HCT116 (cell line): ENCODE results near the gene OR4X1. TPM values are rescaled to one million over a fixed set of nuclear protein-coding genes. Genes with fewer than 3 reads are reported as not detected.

Source experiments
- ATAC-seq: fragments of 200-7000 bp; cut with Tn5 transposase; 2 replicates; pipeline ENCODE4 v1.9.1; 2020; ENCODE audit warnings: mild to moderate bottlenecking, moderate library complexity
- BruUV-seq: library from RNA; stranded (reverse); fragments of 400-500 nt; replicated peaks from 2 replicates; lab custom pipeline; 2021; lab: Mats Ljungman, UMichigan
- CTCF ChIA-PET: fragments of 300-600 bp; sonication (Branson Sonifier 250); formaldehyde crosslinking; loops from one replicate; lab custom pipeline; 2021; ENCODE audit warnings: antibody characterized with exemption; lab: Charles Lee
- POLR2A ChIA-PET: fragments of 300-600, 350-600 bp; sonication (Branson Sonifier 250); formaldehyde crosslinking; loops from one replicate; lab custom pipeline; 2021; ENCODE audit warnings: antibody characterized with exemption; lab: Charles Lee
- RAD21 ChIA-PET, 2 experiments: fragments of 300-600 bp; sonication (Branson Sonifier 250); formaldehyde crosslinking; loops; one replicate each; lab custom pipeline; 2023; ENCODE audit warnings: low total read pairs in 2 of 2; ENCODE audit not compliant: uncharacterized antibody in 2 of 2, unreplicated experiment in 2 of 2, low non-redundant PET in 1 of 2; lab: Charles Lee
- DNase-seq: peaks from one replicate; pipeline ENCODE4 v3.0.0-alpha.2; 2010; ENCODE audit warnings: low read depth, low spot score
- H2AFZ ChIP-seq: fragments of 200-600 bp; shearing (Covaris generic), sonication (generic); 2 replicates; pipeline ENCODE4 v1.6.1; 2017; ENCODE audit warnings: low read depth, mixed run types, mixed read lengths, antibody characterized with exemption, low read length; ENCODE audit not compliant: poor library complexity, severe bottlenecking
- H3K27ac ChIP-seq: 2 replicates; pipeline ENCODE4 v1.5.1; 2012; ENCODE audit warnings: low read depth, low read length
- H3K27me3 ChIP-seq: fragments of 200-600 bp; sonication (generic); 2 replicates; pipeline ENCODE4 v1.6.1; 2016; ENCODE audit warnings: mixed run types, low read length, mixed read lengths; ENCODE audit not compliant: insufficient read depth
- H3K36me3 ChIP-seq, 2 experiments: fragments of 200-500 bp in 1 of 2; fragments of 200-600 bp in 1 of 2; sonication (Bioruptor generic) in 1 of 2; sonication (generic) in 1 of 2; 2 replicates each; pipeline versions ENCODE4 v1.5.1 to v1.6.1; 2014 to 2016; ENCODE audit warnings: low read length in 2 of 2, inconsistent platforms in 1 of 2, mixed read lengths in 1 of 2, mixed run types in 1 of 2; ENCODE audit not compliant: insufficient read depth in 2 of 2, control insufficient read depth in 1 of 2
- H3K4me1 ChIP-seq, 2 experiments: fragments of 200-600 bp in 1 of 2; sonication (generic) in 1 of 2; 2 replicates each; pipeline versions ENCODE4 v1.5.1 to v1.6.1; 2012 to 2017; ENCODE audit warnings: low read length in 2 of 2, inconsistent platforms in 1 of 2, mild to moderate bottlenecking in 1 of 2, mixed read lengths in 1 of 2, mixed run types in 1 of 2, moderate library complexity in 1 of 2; ENCODE audit not compliant: insufficient read depth in 2 of 2, control insufficient read depth in 1 of 2
- H3K4me2 ChIP-seq: fragments of 200-600 bp; sonication (generic); 2 replicates; pipeline ENCODE4 v1.6.1; 2017; ENCODE audit warnings: mixed run types, low read length, mixed read lengths
- H3K4me3 ChIP-seq, 2 experiments: fragments of 200-600 bp in 1 of 2; sonication (generic) in 1 of 2; replicated peaks in 1 of 2; 2 replicates each; pipeline ENCODE4 v1.5.1; 2011 to 2016; ENCODE audit warnings: low read length in 2 of 2, control low read depth in 1 of 2, low read depth in 1 of 2, mild to moderate bottlenecking in 1 of 2, mixed read lengths in 1 of 2, mixed run types in 1 of 2
- H3K79me2 ChIP-seq: fragments of 200-600 bp; sonication (generic); 2 replicates; pipeline ENCODE4 v1.6.1; 2017; ENCODE audit warnings: mild to moderate bottlenecking, mixed run types, low read length, moderate library complexity, mixed read lengths; ENCODE audit not compliant: insufficient read depth
- H3K9ac ChIP-seq: fragments of 200-600 bp; sonication (generic); 2 replicates; pipeline ENCODE4 v1.6.1; 2016; ENCODE audit warnings: low read length, mixed read lengths
- H3K9me2 ChIP-seq: fragments of 200-600 bp; sonication (generic), shearing (Covaris generic); 2 replicates; pipeline ENCODE4 v1.6.1; 2017; ENCODE audit warnings: mixed run types, mild to moderate bottlenecking, moderate library complexity; ENCODE audit not compliant: insufficient read depth
- H3K9me3 ChIP-seq, 2 experiments: fragments of 200-500 bp in 1 of 2; fragments of 200-600 bp in 1 of 2; sonication (Bioruptor generic) in 1 of 2; sonication (generic) in 1 of 2; 2 replicates each; pipeline ENCODE4 v1.6.1; 2014 to 2017; ENCODE audit warnings: low read length in 2 of 2, mixed read lengths in 2 of 2, inconsistent platforms in 1 of 2, low read depth in 1 of 2, mild to moderate bottlenecking in 1 of 2, mixed run types in 1 of 2, moderate library complexity in 1 of 2; ENCODE audit not compliant: control insufficient read depth in 1 of 2, insufficient read depth in 1 of 2
- H4K20me1 ChIP-seq: fragments of 200-600 bp; sonication (generic), shearing (Covaris generic); 2 replicates; pipeline ENCODE4 v1.6.1; 2017; ENCODE audit warnings: mixed run types, mild to moderate bottlenecking, moderate library complexity; ENCODE audit not compliant: insufficient read depth
- CBX3 ChIP-seq: IDR thresholded peaks from 2 replicates; pipeline ENCODE4 v1.6.1; 2012; ENCODE audit warnings: low read depth
- CEBPB ChIP-seq: IDR thresholded peaks from 2 replicates; pipeline ENCODE4 v1.6.1; 2012; ENCODE audit warnings: low read depth
- CTCF ChIP-seq, 3 experiments: fragments of 200-600 bp in 1 of 3; sonication (generic) in 1 of 3; IDR thresholded peaks in 2 of 3; conservative IDR thresholded peaks in 1 of 3; 2 replicates each; pipeline ENCODE4 v1.5.1; 2012 to 2017; ENCODE audit warnings: low read depth in 2 of 3, low read length in 2 of 3, antibody characterized with exemption in 1 of 3, borderline replicate concordance in 1 of 3, control low read depth in 1 of 3, mild to moderate bottlenecking in 1 of 3, mixed read lengths in 1 of 3, mixed run types in 1 of 3, moderate library complexity in 1 of 3; ENCODE audit not compliant: insufficient read depth in 1 of 3
- EGR1 ChIP-seq: IDR thresholded peaks from 2 replicates; pipeline ENCODE4 v1.6.1; 2012; ENCODE audit warnings: low read depth
- JUND ChIP-seq: IDR thresholded peaks from 2 replicates; pipeline ENCODE4 v1.6.1; 2012
- POLR2A ChIP-seq: IDR thresholded peaks from 2 replicates; pipeline ENCODE4 v1.7.0; 2011; ENCODE audit warnings: borderline replicate concordance; ENCODE audit not compliant: insufficient read depth, insufficient read length; ENCODE audit errors: extremely low read depth
- RAD21 ChIP-seq: IDR thresholded peaks from 2 replicates; pipeline ENCODE4 v1.6.1; 2012; ENCODE audit warnings: low read depth, mild to moderate bottlenecking
- SIN3A ChIP-seq: IDR thresholded peaks from 2 replicates; pipeline ENCODE4 v1.6.1; 2012; ENCODE audit warnings: low read depth
- SP1 ChIP-seq: IDR thresholded peaks from 2 replicates; pipeline ENCODE4 v1.6.1; 2012; ENCODE audit warnings: low read depth
- SRF ChIP-seq: IDR thresholded peaks from 2 replicates; pipeline ENCODE4 v1.6.1; 2012; ENCODE audit warnings: low read depth
- TCF7L2 ChIP-seq: IDR thresholded peaks from 2 replicates; pipeline ENCODE4 v1.7.0; 2011; ENCODE audit warnings: borderline replicate concordance, inconsistent platforms; ENCODE audit not compliant: insufficient read depth, insufficient read length; ENCODE audit errors: extremely low read depth
- YY1 ChIP-seq: IDR thresholded peaks from 2 replicates; pipeline ENCODE4 v1.6.1; 2011; ENCODE audit warnings: low read length, low read depth, moderate library complexity, mild to moderate bottlenecking; ENCODE audit not compliant: insufficient replicate concordance; ENCODE audit errors: extremely low read depth
- ZNF274 ChIP-seq: fragments of 200-500 bp; sonication (Bioruptor generic); IDR thresholded peaks from 2 replicates; pipeline ENCODE4 v1.6.1; 2014; ENCODE audit warnings: mild to moderate bottlenecking, low read depth, low read length, inconsistent platforms
- intact Hi-C: fragments of 100-400 bp; cut with micrococcal nuclease; formaldehyde crosslinking; loops from 2 replicates; pipeline ENCODE4 v1.10.0; 2022
- total RNA-seq: library from RNA; stranded (reverse); gene quantifications from one replicate; pipeline ENCODE4 v1.2.1, GENCODE V29; 2021; ENCODE audit not compliant: unreplicated experiment
- TF ChIP-seq, protein P1 (sequence below): IDR thresholded peaks from 2 replicates; pipeline ENCODE4 v1.6.1; 2011; ENCODE audit warnings: mild to moderate bottlenecking, low read length, moderate library complexity; ENCODE audit not compliant: insufficient replicate concordance; ENCODE audit errors: extremely low read depth

Gene OR4X1
- total RNA-seq, 1 experiment from 2014 or later = not detected

DNA sequence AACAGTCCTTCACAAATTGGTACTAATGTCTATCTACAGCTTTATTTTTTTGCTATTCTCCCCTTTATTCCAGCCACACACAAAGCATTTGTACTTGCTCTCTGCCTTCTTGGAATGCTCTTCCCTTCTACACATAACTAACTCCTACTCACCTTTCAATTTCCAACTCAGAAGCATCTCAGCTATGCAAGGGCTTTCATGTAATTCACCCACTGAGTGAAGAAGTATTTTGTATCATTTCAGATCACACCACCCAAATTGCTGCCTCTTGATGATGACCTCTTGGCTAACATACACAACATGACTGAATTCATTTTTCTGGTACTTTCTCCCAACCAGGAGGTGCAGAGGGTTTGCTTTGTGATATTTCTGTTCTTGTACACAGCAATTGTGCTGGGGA lies 18.9 kb upstream of the OR4X1 start, which contains the start of gene OR4X2:
Gene OR4X2, plus strand, starts transcription at position 301 of the 400 bp plus-strand sequence. Its CDS starts 0 bp downstream, at position 301.
- Histone ChIP-seq H3K4me3 (no peak within 1 kb of the TSS), H3K27ac (no peak within 1 kb of the TSS), H3K27me3 (no peaks in the 10 kb centered on the region), H3K36me3 (no peaks in the 10 kb centered on the region), H4K20me1 (no peaks in the 10 kb centered on the region), H3K4me2 (no peak within 1 kb of the TSS), H2AFZ (no peak within 1 kb of the TSS), H3K9ac (no peak within 1 kb of the TSS), H3K79me2 (no peaks in the 10 kb centered on the region), H3K9me3 (no peaks in the 10 kb centered on the region; a peak in 1 of 4 replicates), H3K9me2 (no peaks in the 10 kb centered on the region), H3K4me1 (no peaks in the 10 kb centered on the region)
- DNase-seq = no peak
- intact Hi-C loops = no loop called here
- no peak for TF ChIP-seq SP1
- no peak for ATAC-seq
- ChIA-PET RAD21 (no interaction called here), CTCF (no interaction called here), POLR2A (no interaction called here)
- BruUV-seq = no TSS peak

GRCh38 chr11:48248902-48249301 lies 14.8 kb upstream of the OR4X1 start:
- ChIA-PET CTCF (no interaction called here), POLR2A (no interaction called here)
- TF ChIP-seq, protein P1, sequence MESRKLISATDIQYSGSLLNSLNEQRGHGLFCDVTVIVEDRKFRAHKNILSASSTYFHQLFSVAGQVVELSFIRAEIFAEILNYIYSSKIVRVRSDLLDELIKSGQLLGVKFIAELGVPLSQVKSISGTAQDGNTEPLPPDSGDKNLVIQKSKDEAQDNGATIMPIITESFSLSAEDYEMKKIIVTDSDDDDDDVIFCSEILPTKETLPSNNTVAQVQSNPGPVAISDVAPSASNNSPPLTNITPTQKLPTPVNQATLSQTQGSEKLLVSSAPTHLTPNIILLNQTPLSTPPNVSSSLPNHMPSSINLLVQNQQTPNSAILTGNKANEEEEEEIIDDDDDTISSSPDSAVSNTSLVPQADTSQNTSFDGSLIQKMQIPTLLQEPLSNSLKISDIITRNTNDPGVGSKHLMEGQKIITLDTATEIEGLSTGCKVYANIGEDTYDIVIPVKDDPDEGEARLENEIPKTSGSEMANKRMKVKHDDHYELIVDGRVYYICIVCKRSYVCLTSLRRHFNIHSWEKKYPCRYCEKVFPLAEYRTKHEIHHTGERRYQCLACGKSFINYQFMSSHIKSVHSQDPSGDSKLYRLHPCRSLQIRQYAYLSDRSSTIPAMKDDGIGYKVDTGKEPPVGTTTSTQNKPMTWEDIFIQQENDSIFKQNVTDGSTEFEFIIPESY = no peak
- TF ChIP-seq RAD21 = no peak
- no peak for TF ChIP-seq CBX3
- no peak for TF ChIP-seq POLR2A
- no peak for TF ChIP-seq SRF
- TF ChIP-seq JUND = no peak
- no peak for TF ChIP-seq YY1
- TF ChIP-seq CEBPB = no peak
- no peak for TF ChIP-seq CTCF (IDR thresholded peaks at IDR 0.05 in 2 of 3, conservative IDR thresholded peaks at IDR 0.05 in 1 of 3; ENCODE audit: borderline replicate concordance in 1 of 3, insufficient read depth in 1 of 3, low read depth in 2 of 3, low read length in 2 of 3)
- TF ChIP-seq ZNF274 = no peak
- TF ChIP-seq EGR1 = no peak
- TF ChIP-seq SIN3A = no peak
- no peak for TF ChIP-seq TCF7L2

More at GRCh38 chr11:48248902-48249301, 14.8 kb upstream of the OR4X1 start:
- H3K79me2 ChIP-seq = no peaks in the 10 kb centered on the region
- no peak for ATAC-seq
- DNase-seq = no peak
- H3K4me1 ChIP-seq = no peaks in the 10 kb centered on the region
- BruUV-seq = no TSS peak
- intact Hi-C loops = no loop called here
- RAD21 ChIA-PET = no interaction called here
- H3K9me3 ChIP-seq = no peaks in the 10 kb centered on the region; a peak in 1 of 4 replicates
- H3K36me3 ChIP-seq = no peaks in the 10 kb centered on the region
- no peaks in the 10 kb centered on the region for H3K27me3 ChIP-seq
- no peaks in the 10 kb centered on the region for H3K9me2 ChIP-seq
- no peak overlapping the region for H3K9ac ChIP-seq
- no peak overlapping the region for H3K27ac ChIP-seq
- H3K4me3 ChIP-seq = no peak overlapping the region
- no peak overlapping the region for H2AFZ ChIP-seq
- H3K4me2 ChIP-seq = no peak overlapping the region
- no peaks in the 10 kb centered on the region for H4K20me1 ChIP-seq
